ENCODE results near the gene NCOR2. TPM values are rescaled to one million over a fixed set of nuclear protein-coding genes. Genes with fewer than 3 reads are reported as not detected.
A peak's percentile ranks its signal among the peaks of the same experiment; 100 is the strongest.

Gene NCOR2
- total RNA-seq, 1 donor from 2014 or later, result 143 TPM

DNA sequence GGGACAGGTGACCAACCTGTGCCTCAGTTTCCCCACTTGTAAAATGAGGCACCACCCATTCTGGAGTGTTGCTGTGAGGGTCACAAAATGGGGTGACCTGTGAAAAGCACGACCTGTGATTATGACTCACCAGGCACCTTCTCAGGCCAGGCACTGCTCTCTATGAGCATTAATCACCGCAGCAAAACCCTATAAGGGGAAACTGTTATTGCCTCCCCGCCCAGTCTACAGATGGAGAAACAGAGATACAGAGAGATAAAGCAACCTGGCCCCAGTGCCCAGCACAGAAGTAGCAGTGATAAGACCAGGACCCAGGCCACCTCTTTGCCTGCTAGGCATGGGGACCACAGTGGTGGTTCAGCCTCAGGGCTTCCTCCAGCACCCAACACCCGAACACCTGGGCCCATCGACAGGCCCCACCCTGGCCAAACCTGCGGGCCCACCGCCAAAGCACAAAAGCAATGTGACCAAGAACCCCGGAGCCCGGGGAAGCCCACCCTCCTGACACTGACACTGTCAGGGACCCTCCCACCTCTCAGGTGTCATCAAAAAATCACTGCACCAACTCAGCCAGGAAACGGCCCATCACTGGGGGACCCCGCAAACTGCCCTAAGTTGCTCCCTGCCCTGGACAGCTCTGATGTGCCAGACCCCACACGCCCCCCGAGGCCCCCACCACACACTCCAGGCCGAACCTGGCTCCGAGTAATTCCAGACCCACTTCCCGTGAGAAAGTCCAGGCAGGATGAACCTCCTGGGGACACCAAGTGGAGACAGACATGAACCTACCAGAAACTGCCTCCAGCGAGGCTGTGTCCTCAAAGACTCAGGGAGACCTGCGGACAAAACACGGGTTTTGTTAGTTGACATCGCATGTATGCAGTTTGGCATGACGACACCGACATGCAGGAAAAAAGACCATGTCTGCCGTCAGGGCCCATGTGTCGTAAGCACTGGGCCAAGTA, 32.4 kb downstream of the NCOR2 start:
- no peaks in the 10 kb centered on the region for H3K36me3 Mint-ChIP-seq (ENCODE audit: low read depth)
- H3K4me1 Mint-ChIP-seq, result peaks cover 52% of the 10 kb centered on the region
- TF ChIP-seq, protein P1, sequence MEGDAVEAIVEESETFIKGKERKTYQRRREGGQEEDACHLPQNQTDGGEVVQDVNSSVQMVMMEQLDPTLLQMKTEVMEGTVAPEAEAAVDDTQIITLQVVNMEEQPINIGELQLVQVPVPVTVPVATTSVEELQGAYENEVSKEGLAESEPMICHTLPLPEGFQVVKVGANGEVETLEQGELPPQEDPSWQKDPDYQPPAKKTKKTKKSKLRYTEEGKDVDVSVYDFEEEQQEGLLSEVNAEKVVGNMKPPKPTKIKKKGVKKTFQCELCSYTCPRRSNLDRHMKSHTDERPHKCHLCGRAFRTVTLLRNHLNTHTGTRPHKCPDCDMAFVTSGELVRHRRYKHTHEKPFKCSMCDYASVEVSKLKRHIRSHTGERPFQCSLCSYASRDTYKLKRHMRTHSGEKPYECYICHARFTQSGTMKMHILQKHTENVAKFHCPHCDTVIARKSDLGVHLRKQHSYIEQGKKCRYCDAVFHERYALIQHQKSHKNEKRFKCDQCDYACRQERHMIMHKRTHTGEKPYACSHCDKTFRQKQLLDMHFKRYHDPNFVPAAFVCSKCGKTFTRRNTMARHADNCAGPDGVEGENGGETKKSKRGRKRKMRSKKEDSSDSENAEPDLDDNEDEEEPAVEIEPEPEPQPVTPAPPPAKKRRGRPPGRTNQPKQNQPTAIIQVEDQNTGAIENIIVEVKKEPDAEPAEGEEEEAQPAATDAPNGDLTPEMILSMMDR (conservative IDR thresholded peaks at IDR 0.05), result no peak
- DNase-seq (ENCODE audit: low read depth, low spot score), result no peak
- no peaks in the 10 kb centered on the region for H3K9me3 Mint-ChIP-seq
- peak overlapping the region; percentile 19 for H3K27ac Mint-ChIP-seq (ENCODE audit: unreplicated experiment)
- no peaks in the 10 kb centered on the region for H3K27me3 Mint-ChIP-seq (ENCODE audit: low read depth)
- no peak overlapping the region for H3K4me3 Mint-ChIP-seq

DNA sequence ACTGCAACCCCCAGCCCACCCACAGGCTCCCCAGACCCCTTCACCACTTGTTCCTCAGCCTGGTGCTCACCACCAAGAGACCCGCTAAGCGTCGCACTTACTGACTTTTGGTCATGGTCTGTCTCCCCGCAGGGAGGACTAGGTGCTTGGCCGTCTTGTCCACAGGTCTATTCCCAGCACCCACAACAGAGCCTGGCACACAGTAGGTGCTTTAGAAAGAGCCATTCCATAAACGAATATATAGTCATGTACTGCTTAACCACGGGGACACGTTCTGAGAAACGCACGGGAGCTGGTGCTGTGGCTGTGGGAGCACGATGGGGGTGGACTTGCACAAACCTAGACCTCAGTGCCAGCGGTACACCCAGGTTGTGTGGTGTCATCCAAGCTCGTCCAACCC, 34.0 kb downstream of the NCOR2 start:
- Mint-ChIP-seq H3K27ac (ENCODE audit: unreplicated experiment) (peak overlapping the region; percentile 27), H3K9me3 (peaks cover 5% of the 10 kb centered on the region), H3K4me1 (peaks cover 46% of the 10 kb centered on the region), H3K36me3 (ENCODE audit: low read depth) (peaks cover 5% of the 10 kb centered on the region), H3K4me3 (no peak overlapping the region), H3K27me3 (ENCODE audit: low read depth) (no peaks in the 10 kb centered on the region)
- TF ChIP-seq, protein P1 (conservative IDR thresholded peaks at IDR 0.05), result no peak
- DNase-seq (ENCODE audit: low read depth, low spot score), result no peak

DNA sequence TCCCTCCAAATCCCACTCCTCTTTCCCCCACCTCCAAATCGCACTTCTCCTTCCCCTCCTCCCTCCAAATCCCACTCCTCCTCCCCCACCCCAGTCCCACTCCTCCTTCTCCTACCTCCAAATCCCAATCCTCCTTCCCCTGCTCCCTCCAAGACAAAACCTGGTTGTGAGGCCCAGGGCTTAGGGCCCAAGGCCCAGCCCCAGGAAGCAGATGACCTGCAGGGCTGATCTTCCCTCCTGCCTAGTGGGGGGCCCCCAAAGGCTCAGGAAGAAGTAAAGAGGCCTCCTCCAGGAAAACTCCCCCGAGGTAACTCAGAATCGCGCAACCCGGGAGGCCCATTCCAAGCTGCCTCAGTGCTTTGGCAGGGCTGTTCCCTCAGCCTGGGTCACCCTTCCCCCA, 34.4 kb downstream of the NCOR2 start:
- TF ChIP-seq, protein P1 (conservative IDR thresholded peaks at IDR 0.05), result no peak
- no peak overlapping the region for H3K4me3 Mint-ChIP-seq
- no peak for DNase-seq (ENCODE audit: low read depth, low spot score)
- H3K36me3 Mint-ChIP-seq (ENCODE audit: low read depth), result peaks cover 5% of the 10 kb centered on the region
- H3K4me1 Mint-ChIP-seq, result peaks cover 46% of the 10 kb centered on the region
- H3K27ac Mint-ChIP-seq (ENCODE audit: unreplicated experiment), result peak overlapping the region; percentile 27
- no peaks in the 10 kb centered on the region for H3K27me3 Mint-ChIP-seq (ENCODE audit: low read depth)
- H3K9me3 Mint-ChIP-seq, result peaks cover 5% of the 10 kb centered on the region

DNA sequence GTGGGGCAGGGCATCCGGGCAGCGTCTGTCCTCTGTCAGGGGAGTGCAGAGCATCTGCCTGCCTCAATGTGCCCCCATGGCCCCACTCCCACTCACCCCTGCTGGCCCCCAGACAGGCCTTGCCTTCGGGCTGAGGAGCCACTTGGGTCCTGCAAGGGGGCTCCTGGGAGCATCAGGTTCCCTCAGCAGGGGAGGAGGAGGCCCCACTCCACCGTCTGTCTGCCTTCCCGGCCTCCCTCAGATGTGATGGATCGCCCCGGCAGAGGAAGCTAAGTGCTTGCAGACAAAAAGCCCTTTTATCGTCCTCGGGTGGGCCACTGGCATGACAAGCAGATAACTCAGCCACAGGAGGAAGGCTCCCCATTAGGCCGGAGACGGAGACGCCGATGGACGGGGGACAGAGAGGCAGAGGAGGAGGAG, 35.1 kb downstream of the NCOR2 start:
- H3K27me3 Mint-ChIP-seq (ENCODE audit: low read depth), result no peaks in the 10 kb centered on the region
- TF ChIP-seq, protein P1 (conservative IDR thresholded peaks at IDR 0.05), result no peak
- peaks cover 5% of the 10 kb centered on the region for H3K9me3 Mint-ChIP-seq
- peak overlapping the region; percentile 43 for H3K4me3 Mint-ChIP-seq
- peaks cover 50% of the 10 kb centered on the region for H3K4me1 Mint-ChIP-seq
- peaks cover 5% of the 10 kb centered on the region for H3K36me3 Mint-ChIP-seq (ENCODE audit: low read depth)
- H3K27ac Mint-ChIP-seq (ENCODE audit: unreplicated experiment), result peak overlapping the region; percentile 11
- DNase-seq (ENCODE audit: low read depth, low spot score), result peak; percentile 55

DNA sequence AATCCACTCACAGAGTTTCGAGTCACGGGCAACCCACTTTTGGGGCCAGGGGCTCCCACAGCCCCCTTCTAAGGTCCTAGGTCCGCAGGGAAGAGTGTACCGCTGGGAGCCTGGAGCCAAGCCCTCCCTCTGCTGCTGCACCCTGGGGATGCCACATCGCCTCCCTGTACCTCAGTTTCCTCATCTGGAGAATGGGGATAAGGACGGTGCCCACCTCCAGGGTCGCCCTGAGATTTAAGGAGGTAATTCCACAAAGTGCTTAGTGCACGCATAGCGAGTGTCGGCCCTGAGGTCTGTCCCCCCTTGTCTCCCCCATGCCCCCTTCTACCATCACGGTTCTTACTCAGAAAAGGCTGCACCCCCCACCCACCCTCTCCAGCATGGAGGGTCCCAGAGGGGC, 35.5 kb downstream of the NCOR2 start:
- TF ChIP-seq, protein P1 (conservative IDR thresholded peaks at IDR 0.05), result no peak
- no peak overlapping the region for H3K27ac Mint-ChIP-seq (ENCODE audit: unreplicated experiment)
- peaks cover 5% of the 10 kb centered on the region for H3K36me3 Mint-ChIP-seq (ENCODE audit: low read depth)
- H3K27me3 Mint-ChIP-seq (ENCODE audit: low read depth), result no peaks in the 10 kb centered on the region
- peaks cover 50% of the 10 kb centered on the region for H3K4me1 Mint-ChIP-seq
- DNase-seq (ENCODE audit: low read depth, low spot score), result no peak
- H3K9me3 Mint-ChIP-seq, result peaks cover 5% of the 10 kb centered on the region
- H3K4me3 Mint-ChIP-seq, result no peak overlapping the region

Measured in neural crest cell (in vitro differentiated cells).